ENCODE results near the gene STX4.

The STX4 gene

GRCh38 chr16:31088459-31089183 lies 55.3 kb downstream of the STX4 start, which contains the start of gene PRSS53:
Gene PRSS53, minus strand, starts transcription at chr16:31088943. Its CDS starts 134 bp downstream, at chr16:31088809.
- Histone ChIP-seq H3K36me3 (ENCODE audit: low read depth) (peaks cover 32% of the 10 kb centered on the region), H3K27me3 (ENCODE audit: insufficient read depth, poor library complexity, severe bottlenecking) (no peaks in the 10 kb centered on the region), H3K4me1 (ENCODE audit: insufficient read depth, poor library complexity, severe bottlenecking) (no peaks in the 10 kb centered on the region), H3K9me3 (ENCODE audit: severe bottlenecking) (no peaks in the 10 kb centered on the region), H3K4me3 (ENCODE audit: severe bottlenecking) (no peak within 1 kb of the TSS), H3K27ac (ENCODE audit: poor library complexity, severe bottlenecking) (no peak within 1 kb of the TSS)
- ATAC-seq (ENCODE audit: low read depth) (no peak), DNase-seq (ENCODE audit: low spot score) (no peak)
- TF ChIP-seq, protein P1, sequence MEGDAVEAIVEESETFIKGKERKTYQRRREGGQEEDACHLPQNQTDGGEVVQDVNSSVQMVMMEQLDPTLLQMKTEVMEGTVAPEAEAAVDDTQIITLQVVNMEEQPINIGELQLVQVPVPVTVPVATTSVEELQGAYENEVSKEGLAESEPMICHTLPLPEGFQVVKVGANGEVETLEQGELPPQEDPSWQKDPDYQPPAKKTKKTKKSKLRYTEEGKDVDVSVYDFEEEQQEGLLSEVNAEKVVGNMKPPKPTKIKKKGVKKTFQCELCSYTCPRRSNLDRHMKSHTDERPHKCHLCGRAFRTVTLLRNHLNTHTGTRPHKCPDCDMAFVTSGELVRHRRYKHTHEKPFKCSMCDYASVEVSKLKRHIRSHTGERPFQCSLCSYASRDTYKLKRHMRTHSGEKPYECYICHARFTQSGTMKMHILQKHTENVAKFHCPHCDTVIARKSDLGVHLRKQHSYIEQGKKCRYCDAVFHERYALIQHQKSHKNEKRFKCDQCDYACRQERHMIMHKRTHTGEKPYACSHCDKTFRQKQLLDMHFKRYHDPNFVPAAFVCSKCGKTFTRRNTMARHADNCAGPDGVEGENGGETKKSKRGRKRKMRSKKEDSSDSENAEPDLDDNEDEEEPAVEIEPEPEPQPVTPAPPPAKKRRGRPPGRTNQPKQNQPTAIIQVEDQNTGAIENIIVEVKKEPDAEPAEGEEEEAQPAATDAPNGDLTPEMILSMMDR (IDR thresholded peaks at IDR 0.05; ENCODE audit: poor library complexity, severe bottlenecking), result no peak

DNA sequence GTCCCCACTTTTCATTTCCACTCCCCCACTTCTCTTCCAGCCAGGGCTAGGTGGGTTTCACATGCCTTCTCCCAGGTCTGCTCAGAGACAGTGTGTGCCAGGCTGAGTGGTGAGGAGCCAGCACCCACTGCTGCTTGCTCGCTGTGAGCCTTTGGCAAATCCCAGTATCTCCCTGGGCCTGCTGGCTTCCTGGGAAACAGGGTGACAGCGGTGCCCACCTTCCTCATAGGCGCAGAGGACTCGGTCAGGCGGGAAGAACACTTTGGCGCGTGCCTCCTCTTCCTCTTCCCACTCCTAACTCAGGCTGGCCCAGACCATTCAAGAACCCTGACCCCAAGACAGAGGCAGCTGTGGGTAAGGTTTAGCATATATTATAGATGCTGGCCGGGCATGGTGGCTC lies 55.8 kb downstream of the STX4 start:
- no peaks in the 10 kb centered on the region for H3K9me3 ChIP-seq (ENCODE audit: severe bottlenecking)
- H3K4me3 ChIP-seq (ENCODE audit: severe bottlenecking), result no peak overlapping the region
- H3K36me3 ChIP-seq (ENCODE audit: low read depth), result peaks cover 32% of the 10 kb centered on the region
- no peaks in the 10 kb centered on the region for H3K4me1 ChIP-seq (ENCODE audit: insufficient read depth, poor library complexity, severe bottlenecking)
- DNase-seq (ENCODE audit: low spot score), result no peak
- H3K27me3 ChIP-seq (ENCODE audit: insufficient read depth, poor library complexity, severe bottlenecking), result no peaks in the 10 kb centered on the region
- no peak for ATAC-seq (ENCODE audit: low read depth)
- H3K27ac ChIP-seq (ENCODE audit: poor library complexity, severe bottlenecking), result no peak overlapping the region
- TF ChIP-seq, protein P1 (IDR thresholded peaks at IDR 0.05; ENCODE audit: poor library complexity, severe bottlenecking), result no peak

Data from RWPE2 (cell line).